HCT116 (cell line): ENCODE data around the gene MTOR. TPM values are rescaled to one million over a fixed set of nuclear protein-coding genes. Genes with fewer than 3 reads are reported as not detected.
A peak's percentile ranks its signal among the peaks of the same experiment; 100 is the strongest.

Experiments used
- ATAC-seq: fragments of 200-7000 bp; cut with Tn5 transposase; 2 replicates; pipeline ENCODE4 v1.9.1; 2020; ENCODE audit warnings: mild to moderate bottlenecking, moderate library complexity
- BruUV-seq: library from RNA; stranded (reverse); fragments of 400-500 nt; replicated peaks from 2 replicates; lab custom pipeline; 2021; lab: Mats Ljungman, UMichigan
- CTCF ChIA-PET: fragments of 300-600 bp; sonication (Branson Sonifier 250); formaldehyde crosslinking; loops from one replicate; lab custom pipeline; 2021; ENCODE audit warnings: antibody characterized with exemption; lab: Charles Lee
- POLR2A ChIA-PET: fragments of 300-600, 350-600 bp; sonication (Branson Sonifier 250); formaldehyde crosslinking; loops from one replicate; lab custom pipeline; 2021; ENCODE audit warnings: antibody characterized with exemption; lab: Charles Lee
- RAD21 ChIA-PET, 2 experiments: fragments of 300-600 bp; sonication (Branson Sonifier 250); formaldehyde crosslinking; loops; one replicate each; lab custom pipeline; 2023; ENCODE audit warnings: low total read pairs in 2 of 2; ENCODE audit not compliant: uncharacterized antibody in 2 of 2, unreplicated experiment in 2 of 2, low non-redundant PET in 1 of 2; lab: Charles Lee
- DNase-seq: peaks from one replicate; pipeline ENCODE4 v3.0.0-alpha.2; 2010; ENCODE audit warnings: low read depth, low spot score
- H2AFZ ChIP-seq: fragments of 200-600 bp; shearing (Covaris generic), sonication (generic); 2 replicates; pipeline ENCODE4 v1.6.1; 2017; ENCODE audit warnings: low read depth, mixed run types, mixed read lengths, antibody characterized with exemption, low read length; ENCODE audit not compliant: poor library complexity, severe bottlenecking
- H3K27ac ChIP-seq: 2 replicates; pipeline ENCODE4 v1.5.1; 2012; ENCODE audit warnings: low read depth, low read length
- H3K27me3 ChIP-seq: fragments of 200-600 bp; sonication (generic); 2 replicates; pipeline ENCODE4 v1.6.1; 2016; ENCODE audit warnings: mixed run types, low read length, mixed read lengths; ENCODE audit not compliant: insufficient read depth
- H3K36me3 ChIP-seq, 2 experiments: fragments of 200-500 bp in 1 of 2; fragments of 200-600 bp in 1 of 2; sonication (Bioruptor generic) in 1 of 2; sonication (generic) in 1 of 2; 2 replicates each; pipeline versions ENCODE4 v1.5.1 to v1.6.1; 2014 to 2016; ENCODE audit warnings: low read length in 2 of 2, inconsistent platforms in 1 of 2, mixed read lengths in 1 of 2, mixed run types in 1 of 2; ENCODE audit not compliant: insufficient read depth in 2 of 2, control insufficient read depth in 1 of 2
- H3K4me1 ChIP-seq, 2 experiments: fragments of 200-600 bp in 1 of 2; sonication (generic) in 1 of 2; 2 replicates each; pipeline versions ENCODE4 v1.5.1 to v1.6.1; 2012 to 2017; ENCODE audit warnings: low read length in 2 of 2, inconsistent platforms in 1 of 2, mild to moderate bottlenecking in 1 of 2, mixed read lengths in 1 of 2, mixed run types in 1 of 2, moderate library complexity in 1 of 2; ENCODE audit not compliant: insufficient read depth in 2 of 2, control insufficient read depth in 1 of 2
- H3K4me2 ChIP-seq: fragments of 200-600 bp; sonication (generic); 2 replicates; pipeline ENCODE4 v1.6.1; 2017; ENCODE audit warnings: mixed run types, low read length, mixed read lengths
- H3K4me3 ChIP-seq, 2 experiments: fragments of 200-600 bp in 1 of 2; sonication (generic) in 1 of 2; replicated peaks in 1 of 2; 2 replicates each; pipeline ENCODE4 v1.5.1; 2011 to 2016; ENCODE audit warnings: low read length in 2 of 2, control low read depth in 1 of 2, low read depth in 1 of 2, mild to moderate bottlenecking in 1 of 2, mixed read lengths in 1 of 2, mixed run types in 1 of 2
- H3K79me2 ChIP-seq: fragments of 200-600 bp; sonication (generic); 2 replicates; pipeline ENCODE4 v1.6.1; 2017; ENCODE audit warnings: mild to moderate bottlenecking, mixed run types, low read length, moderate library complexity, mixed read lengths; ENCODE audit not compliant: insufficient read depth
- H3K9ac ChIP-seq: fragments of 200-600 bp; sonication (generic); 2 replicates; pipeline ENCODE4 v1.6.1; 2016; ENCODE audit warnings: low read length, mixed read lengths
- H3K9me2 ChIP-seq: fragments of 200-600 bp; sonication (generic), shearing (Covaris generic); 2 replicates; pipeline ENCODE4 v1.6.1; 2017; ENCODE audit warnings: mixed run types, mild to moderate bottlenecking, moderate library complexity; ENCODE audit not compliant: insufficient read depth
- H3K9me3 ChIP-seq, 2 experiments: fragments of 200-500 bp in 1 of 2; fragments of 200-600 bp in 1 of 2; sonication (Bioruptor generic) in 1 of 2; sonication (generic) in 1 of 2; 2 replicates each; pipeline ENCODE4 v1.6.1; 2014 to 2017; ENCODE audit warnings: low read length in 2 of 2, mixed read lengths in 2 of 2, inconsistent platforms in 1 of 2, low read depth in 1 of 2, mild to moderate bottlenecking in 1 of 2, mixed run types in 1 of 2, moderate library complexity in 1 of 2; ENCODE audit not compliant: control insufficient read depth in 1 of 2, insufficient read depth in 1 of 2
- H4K20me1 ChIP-seq: fragments of 200-600 bp; sonication (generic), shearing (Covaris generic); 2 replicates; pipeline ENCODE4 v1.6.1; 2017; ENCODE audit warnings: mixed run types, mild to moderate bottlenecking, moderate library complexity; ENCODE audit not compliant: insufficient read depth
- CEBPB ChIP-seq: IDR thresholded peaks from 2 replicates; pipeline ENCODE4 v1.6.1; 2012; ENCODE audit warnings: low read depth
- CTCF ChIP-seq, 3 experiments: fragments of 200-600 bp in 1 of 3; sonication (generic) in 1 of 3; IDR thresholded peaks in 2 of 3; conservative IDR thresholded peaks in 1 of 3; 2 replicates each; pipeline ENCODE4 v1.5.1; 2012 to 2017; ENCODE audit warnings: low read depth in 2 of 3, low read length in 2 of 3, antibody characterized with exemption in 1 of 3, borderline replicate concordance in 1 of 3, control low read depth in 1 of 3, mild to moderate bottlenecking in 1 of 3, mixed read lengths in 1 of 3, mixed run types in 1 of 3, moderate library complexity in 1 of 3; ENCODE audit not compliant: insufficient read depth in 1 of 3
- EZH2 ChIP-seq: fragments of 200-600 bp; sonication (generic); IDR thresholded peaks from 2 replicates; pipeline ENCODE4 v1.6.1; 2017; ENCODE audit warnings: antibody characterized with exemption, mixed run types
- REST ChIP-seq: IDR thresholded peaks from 2 replicates; pipeline ENCODE4 v1.6.1; 2012; ENCODE audit warnings: low read depth
- TCF7L2 ChIP-seq: IDR thresholded peaks from 2 replicates; pipeline ENCODE4 v1.7.0; 2011; ENCODE audit warnings: borderline replicate concordance, inconsistent platforms; ENCODE audit not compliant: insufficient read depth, insufficient read length; ENCODE audit errors: extremely low read depth
- YY1 ChIP-seq: IDR thresholded peaks from 2 replicates; pipeline ENCODE4 v1.6.1; 2011; ENCODE audit warnings: low read length, low read depth, moderate library complexity, mild to moderate bottlenecking; ENCODE audit not compliant: insufficient replicate concordance; ENCODE audit errors: extremely low read depth
- ZFX ChIP-seq: fragments of 450-650 bp; IDR thresholded peaks from 2 replicates; pipeline ENCODE4 v1.6.1; 2017
- intact Hi-C: fragments of 100-400 bp; cut with micrococcal nuclease; formaldehyde crosslinking; loops from 2 replicates; pipeline ENCODE4 v1.10.0; 2022
- total RNA-seq: library from RNA; stranded (reverse); gene quantifications from one replicate; pipeline ENCODE4 v1.2.1, GENCODE V29; 2021; ENCODE audit not compliant: unreplicated experiment

Gene MTOR
- total RNA-seq, 1 experiment from 2014 or later: 42.2 TPM

GRCh38 chr1:11132563-11133293 lies 129.6 kb downstream of the MTOR start:
- ChIA-PET RAD21 (no interaction called here), CTCF (no interaction called here), POLR2A (no interaction called here)
- H3K4me2 ChIP-seq: no peak overlapping the region
- no peak overlapping the region for H2AFZ ChIP-seq
- H3K27me3 ChIP-seq: no peaks in the 10 kb centered on the region
- H3K4me1 ChIP-seq: no peaks in the 10 kb centered on the region
- ATAC-seq (0 out of 2 replicates have a peak, but pooled peaks have one; percentile 49), DNase-seq (no peak)
- BruUV-seq: no TSS peak
- intact Hi-C loops: no loop called here
- no peak overlapping the region for H3K9ac ChIP-seq
- peaks cover 18 to 33% of the 10 kb centered on the region in 2 experiments; a peak in 3 of 4 replicates for H3K36me3 ChIP-seq
- H3K9me2 ChIP-seq: no peaks in the 10 kb centered on the region
- H3K9me3 ChIP-seq: no peaks in the 10 kb centered on the region
- no peak overlapping the region for H3K27ac ChIP-seq
- no peak for TF ChIP-seq EZH2
- no peak for TF ChIP-seq YY1
- TF ChIP-seq ZFX: no peak
- TF ChIP-seq REST: no peak
- no peak for TF ChIP-seq CEBPB
- no peak for TF ChIP-seq CTCF (IDR thresholded peaks at IDR 0.05 in 2 of 3, conservative IDR thresholded peaks at IDR 0.05 in 1 of 3; ENCODE audit: borderline replicate concordance in 1 of 3, insufficient read depth in 1 of 3, low read depth in 2 of 3, low read length in 2 of 3)
- TF ChIP-seq TCF7L2: no peak
- H3K79me2 ChIP-seq: no peaks in the 10 kb centered on the region
- no peak overlapping the region for H3K4me3 ChIP-seq
- H4K20me1 ChIP-seq: no peaks in the 10 kb centered on the region
